Fibroblast of skin of scalp (primary cell): ENCODE data around the gene C1orf198.
A peak's percentile ranks its signal among the peaks of the same experiment; 100 is the strongest.

ENCODE experiments used
- DNase-seq: peaks from one replicate; pipeline ENCODE4 v3.0.0-alpha.2; 2013

C1orf198 gene

GRCh38 chr1:230807029-230807428 is 61.3 kb downstream of the C1orf198 start:
- no peak for DNase-seq

GRCh38 chr1:230806552-230806951 is 61.8 kb downstream of the C1orf198 start:
- no peak for DNase-seq

- no peak for DNase-seq
These were observed 63.9 kb downstream of the C1orf198 start for GRCh38 chr1:230804396-230804795.

GRCh38 chr1:230800891-230801840 is 67.2 kb downstream of the C1orf198 start:
- peak; percentile 27 for DNase-seq

- no peak for DNase-seq
These were observed 69.8 kb downstream of the C1orf198 start for GRCh38 chr1:230798491-230798890.

GRCh38 chr1:230797942-230798365 is 70.4 kb downstream of the C1orf198 start:
- peak; percentile 79 for DNase-seq

- DNase-seq, result no peak
These were observed 70.9 kb downstream of the C1orf198 start for GRCh38 chr1:230797376-230797920.

GRCh38 chr1:230796626-230797025 is 71.7 kb downstream of the C1orf198 start:
- no peak for DNase-seq

- no peak for DNase-seq
These were observed 73.3 kb downstream of the C1orf198 start for GRCh38 chr1:230794871-230795605.

- peak; percentile 22 for DNase-seq
These were observed 73.9 kb downstream of the C1orf198 start for GRCh38 chr1:230794431-230794830.

GRCh38 chr1:230793463-230793745 is 74.9 kb downstream of the C1orf198 start:
- DNase-seq, result no peak

GRCh38 chr1:230792691-230793462 is 75.4 kb downstream of the C1orf198 start:
- DNase-seq, result no peak

- no peak for DNase-seq
These were observed 76.2 kb downstream of the C1orf198 start for GRCh38 chr1:230791986-230792564.

GRCh38 chr1:230790026-230790425 is 78.3 kb downstream of the C1orf198 start:
- no peak for DNase-seq

- DNase-seq, result no peak
These were observed 79.6 kb downstream of the C1orf198 start for GRCh38 chr1:230788561-230789275.

GRCh38 chr1:230787471-230787870 is 80.8 kb downstream of the C1orf198 start:
- DNase-seq, result no peak
